ENCODE results near the gene SMARCE1.

Gene SMARCE1
- total RNA-seq, result 6.2 to 22.0 (median 11.4) reads per million in 18 experiments

DNA sequence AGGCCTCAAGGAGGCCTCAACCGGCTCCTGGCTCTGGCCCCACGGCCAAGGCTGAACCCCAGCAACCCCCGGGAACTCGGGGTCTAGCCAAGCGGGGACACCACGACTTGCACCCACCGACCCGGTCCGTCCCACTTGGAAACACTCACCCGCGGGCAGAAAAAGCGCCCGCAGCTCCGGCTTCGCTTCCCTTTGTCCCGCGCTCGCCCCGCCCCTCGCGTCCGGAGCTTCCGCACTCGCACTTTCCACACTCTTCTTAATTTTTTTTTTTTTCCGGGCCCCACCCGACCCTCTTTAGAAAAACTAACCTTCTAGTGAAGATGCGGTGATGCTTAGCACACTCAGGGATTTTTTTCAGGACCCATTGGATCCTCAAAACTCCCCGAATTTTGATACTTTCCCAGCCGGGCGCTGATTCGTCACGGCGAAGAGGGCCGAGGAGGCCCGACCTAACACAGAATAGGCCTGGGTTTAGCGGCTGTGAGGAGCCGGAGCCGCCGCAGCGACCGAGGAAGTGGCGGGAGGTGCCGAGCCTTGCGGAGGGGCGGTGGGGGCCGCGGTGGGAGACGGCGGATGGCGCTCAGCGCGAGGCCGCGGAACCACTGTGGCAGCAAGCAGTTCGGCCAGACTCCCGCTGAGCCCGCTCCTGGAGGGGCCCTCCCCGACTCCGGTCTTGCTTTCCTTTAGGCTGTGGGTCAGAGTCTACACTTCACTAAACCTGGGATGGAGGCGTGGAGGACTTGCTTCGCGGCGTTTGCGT, at the start of gene SMARCE1:
Gene SMARCE1 (minus strand): TSS at position 195 of the 760 bp plus-strand sequence. CDS start 2,016 bp downstream, outside the sequence.
- DNase-seq, result peak; percentile 60 to 73

DNA sequence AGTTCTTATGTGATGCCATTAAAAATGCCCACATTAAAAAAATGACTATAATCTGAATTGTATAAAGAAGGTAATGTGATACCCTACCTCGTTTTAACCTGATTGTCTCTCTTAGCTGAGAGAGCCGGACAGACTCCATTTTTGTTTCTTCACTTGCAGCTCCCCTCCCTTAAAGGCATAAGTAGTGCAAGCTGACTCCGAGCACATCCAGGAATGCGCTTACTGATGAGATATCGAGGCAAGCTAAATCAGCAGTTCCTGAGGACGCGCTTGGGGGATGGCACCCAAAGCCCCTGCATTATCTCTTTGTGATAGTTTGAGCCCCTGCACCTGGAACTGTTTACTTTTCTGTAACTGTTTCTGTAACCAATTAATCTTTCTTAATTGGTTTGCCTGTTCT, 49.7 kb upstream of the SMARCE1 start:
- DNase-seq, result no peak

DNA sequence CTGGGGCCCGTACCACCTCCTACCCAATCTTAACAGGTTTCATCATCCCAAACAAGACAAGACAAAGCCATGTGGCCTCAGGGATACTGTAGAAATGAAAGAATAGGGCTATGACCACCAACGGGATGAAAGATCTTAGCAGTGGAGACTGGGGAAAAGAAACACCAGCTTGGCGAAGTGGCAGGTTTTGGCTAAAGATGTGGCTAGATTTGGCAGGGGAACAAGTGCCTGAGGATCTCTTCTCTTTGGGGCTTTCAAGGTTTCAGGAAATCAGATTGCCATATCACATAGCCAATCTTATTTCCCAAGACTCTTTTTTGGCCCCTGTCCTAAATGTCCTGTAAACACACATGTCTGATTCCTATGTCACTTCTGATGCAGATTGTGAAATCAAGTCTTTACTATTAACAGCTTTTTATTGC, 49.0 kb upstream of the SMARCE1 start:
- DNase-seq, result no peak

DNA sequence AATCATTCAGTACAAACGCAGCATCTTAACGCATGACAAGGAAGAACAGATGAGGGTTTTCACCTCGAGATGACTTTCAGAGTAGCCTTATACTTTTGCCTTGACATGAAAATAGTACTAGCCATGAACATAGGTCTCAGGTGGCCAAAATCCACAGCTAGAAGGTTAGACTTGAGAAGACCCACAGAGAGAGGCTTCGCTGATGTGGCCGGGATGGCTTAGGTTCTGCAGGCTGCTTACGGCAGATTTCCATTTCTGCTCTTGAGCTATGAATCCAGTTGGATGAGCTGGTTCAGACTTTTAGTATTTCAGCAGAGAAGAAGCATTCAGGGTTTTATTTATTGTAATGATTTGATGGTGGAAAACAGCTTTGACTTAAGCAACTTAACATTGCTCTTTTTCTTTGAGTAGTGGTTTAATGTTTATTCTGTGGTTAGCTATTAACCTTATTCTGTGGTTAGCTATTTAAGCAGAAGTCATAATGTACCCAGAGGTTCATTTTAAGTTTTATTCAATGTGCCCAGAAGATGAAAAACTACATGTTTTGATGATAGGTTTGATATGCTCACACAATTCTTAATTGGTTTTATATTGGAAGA, 48.4 kb upstream of the SMARCE1 start:
- no peak for DNase-seq

DNA sequence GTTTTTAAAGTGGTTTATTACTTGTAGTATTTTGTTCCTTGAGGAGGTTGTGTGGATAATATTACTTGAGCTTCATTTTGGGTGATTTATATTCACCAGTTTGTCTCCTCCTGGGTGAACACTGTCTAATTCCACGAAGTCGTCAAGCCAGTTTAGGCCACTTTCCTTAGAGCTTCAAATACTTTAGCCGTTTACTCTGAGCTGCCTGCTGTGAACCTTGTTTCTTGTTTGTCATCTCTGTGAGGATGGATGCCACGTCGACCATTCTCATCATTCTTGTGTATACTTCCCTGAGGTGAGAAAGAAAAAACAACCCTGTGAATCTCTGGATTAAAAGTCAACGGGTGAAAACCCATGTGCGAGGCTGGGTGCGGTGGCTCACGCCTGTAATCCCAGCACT, 47.0 kb upstream of the SMARCE1 start:
- DNase-seq, result no peak

DNA sequence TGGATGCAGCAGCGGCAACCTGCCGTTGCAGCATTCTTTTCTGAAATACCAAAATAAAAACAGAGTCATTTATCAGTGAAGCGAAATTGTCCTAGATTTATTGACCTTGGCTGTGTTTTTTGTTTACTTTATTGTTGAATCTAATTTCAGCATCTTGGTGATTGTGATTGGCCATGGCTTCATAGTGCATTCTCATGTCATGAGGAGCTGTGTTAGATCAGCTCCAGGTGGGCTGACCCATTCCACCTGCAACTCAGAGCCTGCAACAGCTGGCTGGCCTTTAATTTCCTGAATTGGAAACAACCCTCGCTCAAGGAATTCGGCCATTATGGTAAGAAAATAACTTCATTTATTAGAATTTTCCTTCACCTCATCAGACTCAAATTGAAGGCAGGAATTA, 39.5 kb upstream of the SMARCE1 start:
- no peak for DNase-seq

DNA sequence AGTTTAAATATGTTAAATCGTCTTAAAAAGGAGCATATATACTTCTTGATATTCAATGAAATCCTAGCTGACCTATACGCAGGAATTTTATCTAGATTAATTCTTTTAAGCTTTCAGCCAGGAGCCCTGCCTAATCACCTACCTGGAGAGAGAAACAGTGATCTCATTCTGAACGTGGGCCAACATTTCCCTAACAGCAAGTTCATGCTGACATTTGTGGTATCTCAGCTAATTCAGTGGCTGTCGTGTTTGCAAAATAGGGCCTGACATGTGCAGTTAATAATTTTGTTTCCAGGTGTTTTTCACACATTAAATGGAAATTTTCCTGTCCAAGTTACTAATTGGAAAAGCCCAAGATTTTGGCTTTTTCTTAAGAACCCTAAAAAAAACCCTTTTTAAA, 38.6 kb upstream of the SMARCE1 start:
- no peak for DNase-seq

DNA sequence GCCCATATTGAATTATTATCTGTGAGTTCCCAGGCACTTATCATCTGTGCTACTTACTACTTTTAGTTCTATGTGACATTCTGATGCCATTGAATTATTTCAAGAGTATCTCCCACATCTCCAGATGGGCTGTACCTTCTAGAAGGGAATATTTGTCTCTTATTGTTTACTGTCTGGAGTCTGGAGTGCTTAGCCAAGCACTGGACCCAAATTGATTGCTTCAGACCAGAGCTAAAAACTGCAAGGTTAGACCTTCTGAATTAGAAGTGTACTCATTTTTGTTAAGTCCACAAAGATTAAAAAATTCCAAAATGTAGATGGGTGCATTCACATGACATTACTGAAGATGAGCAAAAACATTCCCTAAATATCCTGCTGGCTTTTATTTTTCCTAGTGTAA, 33.4 kb upstream of the SMARCE1 start:
- no peak for DNase-seq

DNA sequence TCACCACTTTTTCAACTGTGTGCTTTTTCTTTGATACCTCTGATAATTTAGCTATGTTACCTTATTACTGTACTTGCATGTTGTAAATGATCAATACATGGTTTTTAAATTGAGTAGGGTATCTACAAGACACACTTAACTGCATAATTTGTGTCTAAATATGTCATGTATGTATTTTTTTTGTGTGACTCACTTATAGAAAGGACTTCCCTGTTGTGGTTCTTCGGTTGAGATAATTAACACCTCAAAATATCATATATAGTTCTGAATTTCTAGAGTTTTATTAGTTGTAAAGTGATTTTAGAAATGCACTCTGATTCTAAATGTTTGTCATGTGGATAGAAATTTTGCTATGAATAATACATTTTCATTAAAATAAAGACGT, 31.9 kb upstream of the SMARCE1 start:
- DNase-seq, result no peak

DNA sequence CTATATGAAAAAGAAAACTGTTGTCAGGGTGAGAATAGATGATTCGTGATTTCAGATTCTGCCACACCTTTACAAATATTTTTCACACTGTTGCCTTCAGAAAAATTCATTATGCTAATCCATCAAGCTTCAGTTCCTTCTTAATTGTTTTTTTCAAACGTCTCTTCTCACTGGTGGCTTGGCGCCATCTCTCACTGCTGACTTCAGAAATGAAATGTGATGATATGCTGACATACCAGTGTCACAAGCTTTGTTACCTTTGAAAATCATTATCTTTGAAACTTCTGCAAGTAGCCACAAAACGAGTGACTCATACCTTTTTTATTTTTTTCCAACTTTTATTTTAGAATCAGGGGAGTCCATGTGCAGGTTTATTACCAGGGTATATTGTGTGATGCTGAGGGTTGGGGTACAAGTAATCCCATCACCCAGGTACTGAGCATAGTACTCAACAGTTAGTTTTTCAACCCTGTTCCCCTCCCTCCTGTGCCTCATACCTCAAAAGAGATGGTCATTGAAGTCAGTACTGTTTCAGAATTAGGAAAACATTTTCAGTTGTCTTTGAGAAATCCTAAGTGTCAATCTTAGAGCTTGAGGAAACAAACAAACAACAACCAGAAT, 31.4 kb upstream of the SMARCE1 start:
- DNase-seq, result no peak

DNA sequence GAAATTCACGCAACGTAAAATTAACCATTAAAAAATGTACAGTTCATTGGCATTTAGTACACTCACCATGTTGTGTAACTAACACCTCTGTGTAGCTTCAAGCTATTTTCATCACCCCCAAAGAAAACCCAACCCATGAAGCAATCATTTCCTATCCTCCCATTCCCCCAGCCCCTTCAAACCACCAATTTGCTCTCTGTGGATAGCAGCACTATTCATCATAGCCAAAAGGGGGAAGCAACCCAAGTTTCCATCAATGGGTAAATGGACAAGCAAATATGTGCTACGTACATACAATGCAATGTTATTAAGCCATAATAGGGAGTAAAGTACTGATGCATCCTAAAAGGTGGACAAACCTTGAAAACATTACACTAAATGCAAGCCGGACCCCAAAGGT, 28.3 kb upstream of the SMARCE1 start:
- no peak for DNase-seq

DNA sequence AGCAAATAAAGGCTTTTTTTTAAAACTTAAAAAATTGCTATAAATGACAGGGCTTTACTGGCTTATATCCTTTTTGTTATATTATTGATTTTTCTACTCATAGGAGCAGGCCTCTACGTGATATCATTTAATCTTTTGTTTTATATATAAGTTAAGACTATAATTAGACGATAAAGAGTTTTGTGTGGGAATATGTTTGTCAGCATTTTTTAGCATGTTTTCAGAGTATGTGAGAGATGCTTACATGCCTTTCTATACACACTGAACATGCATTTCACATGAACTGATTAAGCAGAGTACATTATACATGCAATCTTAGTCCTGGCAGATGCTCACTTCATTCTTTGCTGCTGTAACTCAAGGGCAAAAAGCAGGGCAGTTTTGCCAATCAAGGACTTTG, 25.0 kb upstream of the SMARCE1 start:
- no peak for DNase-seq

DNA sequence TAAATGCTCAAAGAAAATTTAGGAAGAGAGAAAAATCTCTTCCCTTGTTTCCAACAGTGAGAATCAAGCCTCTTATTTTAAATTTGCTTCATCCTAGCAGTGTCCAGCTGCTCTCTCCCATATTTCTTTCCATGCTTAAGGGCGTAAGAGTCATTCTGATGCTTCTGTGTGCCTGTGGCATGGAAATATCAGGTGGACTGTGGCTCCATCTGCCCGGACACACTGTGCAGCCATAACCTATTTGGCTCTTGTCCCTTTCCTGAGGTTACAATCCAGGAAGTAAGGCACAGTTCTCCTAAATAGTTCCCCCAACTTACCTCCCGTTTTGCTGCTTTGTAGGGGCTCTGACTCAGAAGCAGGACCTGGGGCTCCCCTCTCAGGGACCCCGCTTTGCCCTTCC, 23.7 kb upstream of the SMARCE1 start:
- no peak for DNase-seq

DNA sequence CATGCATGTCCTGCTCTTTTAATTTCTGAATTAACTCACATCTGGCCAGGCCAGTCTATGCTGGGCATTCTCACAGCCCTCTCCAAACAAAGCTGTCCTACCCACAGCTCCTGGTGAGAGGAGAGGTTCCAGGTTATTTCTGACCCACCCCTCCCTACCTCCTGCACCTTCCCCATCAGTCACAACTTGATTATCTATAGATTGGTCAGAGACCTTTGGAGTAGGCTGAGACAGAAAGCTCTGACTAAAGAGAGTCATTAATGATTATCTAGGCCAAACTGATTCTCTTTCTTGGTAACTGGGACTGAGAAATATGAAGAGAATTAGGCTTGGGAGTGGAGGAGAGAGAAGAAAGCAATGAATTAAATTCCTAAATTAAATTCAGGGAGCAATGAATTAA, 18.7 kb upstream of the SMARCE1 start:
- no peak for DNase-seq

DNA sequence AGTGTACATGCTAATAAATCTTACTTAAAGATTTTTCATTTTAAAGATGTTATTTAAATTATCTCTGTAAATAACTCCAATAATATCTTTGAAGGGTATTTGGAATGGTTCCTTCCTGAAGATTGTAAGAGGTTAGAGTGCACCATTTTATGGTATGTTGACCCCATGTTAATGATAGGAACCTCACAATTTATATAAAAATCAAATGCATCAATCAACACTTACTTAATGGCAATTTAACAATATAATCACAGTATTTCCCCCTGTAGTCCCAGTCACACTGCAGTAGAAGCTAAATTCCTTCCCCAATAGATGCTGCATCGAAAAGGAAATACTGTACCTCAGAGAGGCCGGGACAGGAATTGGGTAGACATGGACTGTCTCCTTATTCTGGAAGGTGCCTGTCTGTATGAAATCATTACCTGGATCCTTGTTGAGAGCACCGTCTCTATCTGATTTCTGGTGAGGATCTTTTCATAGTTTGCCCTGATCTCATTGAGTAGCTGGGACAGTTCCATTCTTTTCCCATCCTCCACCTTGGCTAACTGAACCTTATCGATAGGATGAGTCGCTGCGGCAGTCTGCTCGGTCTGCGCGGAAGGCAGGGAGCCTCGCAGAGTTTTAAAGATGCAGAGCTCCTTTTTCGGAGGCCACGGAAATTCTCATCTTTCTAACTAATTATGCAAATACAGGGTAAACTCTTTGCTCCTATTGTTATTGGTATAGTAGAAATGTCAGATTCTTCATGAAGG, 17.1 kb upstream of the SMARCE1 start, which contains the start of gene KRT222:
Gene KRT222 (minus strand): TSS at position 596 of the 752 bp plus-strand sequence. CDS start 78 bp downstream, at position 518.
- no peak for DNase-seq

DNA sequence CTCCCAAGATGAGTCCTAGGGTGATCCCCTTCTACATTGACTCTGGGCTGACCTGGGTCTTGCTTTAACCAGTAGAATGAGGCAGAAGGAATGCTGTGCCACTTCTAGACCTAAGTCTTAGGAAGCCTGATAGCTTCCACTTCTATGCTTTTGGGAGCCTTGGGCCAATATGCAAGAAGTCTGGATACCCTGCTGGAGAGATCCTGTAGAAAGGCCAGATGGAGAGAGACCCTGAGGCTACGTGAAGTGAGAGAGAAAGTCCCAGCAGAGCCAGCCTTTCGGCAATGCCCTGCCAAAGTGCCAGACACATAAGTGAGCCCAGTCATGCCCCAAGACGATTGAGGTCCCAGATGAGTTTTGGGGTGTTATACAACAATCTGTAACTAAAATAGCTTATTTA, 15.6 kb upstream of the SMARCE1 start:
- DNase-seq, result no peak

DNA sequence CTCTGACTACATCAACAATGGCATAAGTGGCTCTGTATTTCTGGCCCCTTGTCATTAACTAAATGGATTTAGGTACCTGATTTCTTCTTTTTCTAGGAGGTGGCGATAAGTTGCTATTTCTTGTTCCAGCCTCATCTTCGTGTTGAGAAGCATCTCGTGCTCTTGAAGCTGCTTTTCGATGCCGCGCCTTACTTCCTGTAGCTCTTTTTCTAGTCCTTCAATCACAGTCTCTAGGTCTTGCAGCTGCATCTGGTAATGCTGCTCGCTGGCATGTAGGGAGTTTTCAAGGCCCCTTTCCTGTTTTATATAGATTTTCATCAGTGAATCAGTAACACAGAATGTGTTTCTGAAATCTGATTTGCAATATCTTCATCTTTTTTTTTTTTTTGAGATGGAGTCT, 12.3 kb upstream of the SMARCE1 start:
- DNase-seq, result no peak

DNA sequence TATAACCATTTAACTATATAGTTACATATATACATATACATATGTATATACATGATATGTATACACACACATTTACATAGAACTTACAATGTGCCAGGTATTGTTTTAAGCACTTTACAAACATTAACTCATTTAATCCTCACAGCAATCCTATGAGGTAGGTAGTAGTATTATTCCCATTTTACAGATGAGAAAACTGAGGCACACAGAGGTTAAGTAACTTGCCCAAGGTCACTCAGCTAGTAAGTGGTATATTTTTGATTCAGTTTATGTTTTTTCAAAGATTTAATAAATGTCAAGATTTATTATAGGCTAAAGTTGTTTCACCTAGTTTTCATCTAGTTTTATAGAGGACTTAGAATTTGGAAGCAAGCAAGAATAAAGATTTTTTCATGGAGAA, 10.8 kb upstream of the SMARCE1 start:
- DNase-seq, result no peak

DNA sequence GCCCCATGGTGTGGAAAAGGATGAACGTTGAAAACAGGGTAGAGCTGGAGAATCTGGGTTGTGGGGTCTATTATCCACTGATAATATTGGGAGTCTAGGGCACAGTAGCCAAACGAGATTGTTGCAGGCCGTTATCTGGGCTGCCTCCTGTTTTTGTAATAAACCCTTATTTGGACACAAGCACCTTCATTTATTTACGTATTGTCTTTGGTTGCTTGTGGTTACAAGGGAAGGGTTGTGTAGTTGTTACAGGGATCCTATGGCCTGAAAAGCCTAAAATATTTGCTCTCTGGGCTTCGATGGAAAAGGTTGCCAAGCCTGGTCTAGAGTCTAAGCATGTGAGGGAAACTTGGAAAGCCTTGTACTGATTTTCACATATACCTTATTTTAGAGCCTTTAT, 4.3 kb upstream of the SMARCE1 start:
- DNase-seq, result no peak

DNA sequence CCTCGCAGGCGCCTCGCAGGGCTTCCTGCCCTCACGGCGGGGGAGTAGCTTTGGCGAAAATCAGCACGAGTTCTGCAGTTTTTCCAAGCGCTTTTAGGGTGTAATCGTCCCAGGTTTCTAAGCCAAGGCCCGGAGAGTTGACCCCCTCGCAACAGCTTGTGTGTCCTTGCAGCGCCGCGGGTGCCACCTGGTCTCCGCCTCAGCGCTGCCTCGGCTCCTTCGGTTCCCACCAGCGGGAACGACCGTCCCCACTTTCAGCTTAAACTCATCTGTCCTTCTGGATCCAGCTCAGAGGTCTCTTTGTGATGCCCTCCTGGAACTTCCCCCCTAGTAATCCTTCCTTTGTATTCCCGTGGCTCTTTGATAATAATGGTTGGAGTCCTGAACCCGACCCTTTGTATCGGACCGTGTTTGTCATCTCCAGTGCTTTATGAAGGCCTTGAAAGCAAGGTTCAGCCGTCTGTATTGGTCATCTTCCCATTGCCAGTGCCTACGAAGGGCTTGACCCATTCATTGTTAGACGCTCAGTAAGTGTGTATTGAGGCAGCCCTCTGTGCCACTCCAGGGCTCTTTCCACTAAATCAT, 858 bp upstream of the SMARCE1 start:
- no peak for DNase-seq

DNA sequence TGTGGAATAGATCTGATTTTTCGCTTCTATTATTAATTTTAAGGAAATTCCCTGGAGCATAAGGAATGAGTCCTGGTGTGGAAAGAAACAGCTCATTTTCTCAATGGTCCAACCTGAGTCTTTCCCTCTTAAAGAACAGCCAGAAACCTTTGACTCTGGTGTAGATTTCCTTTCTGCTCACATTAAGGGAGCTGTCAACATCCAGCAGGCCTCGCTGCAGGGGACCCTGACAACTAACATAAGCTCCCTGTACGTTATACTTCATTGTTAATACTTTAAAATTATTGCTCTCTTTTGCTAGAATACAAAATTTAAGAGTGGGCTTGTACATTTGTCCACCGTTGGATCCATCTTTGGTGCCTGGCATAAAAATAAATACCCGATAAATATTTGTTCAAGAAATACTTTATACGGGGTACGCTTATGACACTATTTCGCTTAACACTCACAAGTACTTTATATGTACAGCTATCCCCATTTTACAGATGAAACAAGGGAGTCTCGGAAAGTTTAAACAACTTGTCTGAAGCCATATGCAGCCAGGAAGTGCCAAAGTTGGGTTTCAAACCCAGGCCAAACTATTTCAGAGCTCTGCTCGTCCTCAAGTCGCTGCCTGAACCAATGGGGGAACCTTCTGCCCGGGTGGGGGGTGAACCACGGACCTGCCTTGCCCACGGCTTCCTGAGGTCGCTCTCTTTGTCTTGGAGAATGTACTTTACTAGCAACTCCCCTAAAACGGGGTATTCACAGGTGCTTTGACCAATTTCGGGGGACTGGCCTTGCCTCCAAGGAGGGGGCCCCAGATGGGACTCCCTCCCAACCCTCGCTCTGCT, 611 bp downstream of the SMARCE1 start:
- peak; percentile 42 to 51 for DNase-seq

DNA sequence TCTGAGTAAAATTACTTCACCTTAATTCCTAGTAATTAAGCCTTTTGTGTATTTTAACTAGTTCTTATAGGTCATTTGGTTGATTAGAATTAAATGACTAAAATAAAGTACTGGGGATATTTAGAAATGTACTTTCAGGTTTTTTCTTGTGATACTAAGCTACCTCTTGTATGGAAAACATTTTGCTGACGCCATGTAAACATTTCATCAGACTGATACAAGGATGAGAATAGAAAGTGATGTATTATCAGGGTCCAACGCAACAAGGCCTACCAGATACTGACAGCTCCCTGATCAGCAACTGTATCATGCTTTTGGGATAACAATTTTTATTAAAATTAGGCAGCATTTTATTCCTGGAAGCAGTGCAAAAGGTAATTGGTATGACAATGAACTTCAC, 1.7 kb downstream of the SMARCE1 start:
- DNase-seq, result no peak

Measured in inflammatory macrophage (primary cell).